Measurements from ENCODE around the gene PHF2.

PHF2 gene

GRCh38 chr9:93721417-93721965, 145.1 kb downstream of the PHF2 start:
- no peaks in the 10 kb centered on the region for H3K36me3 ChIP-seq
- H3K9me3 ChIP-seq (ENCODE audit: severe bottlenecking), result peaks cover 7% of the 10 kb centered on the region
- no peak for DNase-seq
- TF ChIP-seq CTCF (IDR thresholded peaks at IDR 0.05; ENCODE audit: low read depth, low read length), result no peak
- H3K27me3 ChIP-seq (ENCODE audit: insufficient read depth, low read depth, severe bottlenecking), result peaks cover 6% of the 10 kb centered on the region
- no peak overlapping the region for H3K4me3 ChIP-seq (ENCODE audit: low read depth, low read length)
- H3K27ac ChIP-seq, result no peak overlapping the region

DNA sequence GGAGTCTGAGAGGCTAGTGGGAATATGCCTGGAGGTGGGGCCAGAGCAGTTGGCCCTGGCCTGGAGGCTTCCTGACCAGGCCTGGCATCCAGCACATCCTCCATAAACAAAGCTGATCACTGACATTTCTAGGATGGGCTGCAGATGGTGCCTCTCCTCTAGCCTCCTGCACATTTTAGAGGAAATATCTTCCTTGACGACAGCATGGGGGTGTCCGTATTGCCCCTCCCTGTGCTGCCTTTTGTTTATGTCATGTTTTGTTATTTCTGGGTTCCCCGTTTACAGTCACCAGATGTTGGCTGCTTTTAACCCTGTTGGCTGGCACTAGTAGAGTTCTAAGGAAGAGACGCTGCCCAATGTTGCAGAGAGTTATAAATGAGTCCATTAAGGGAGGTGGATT, 148.5 kb downstream of the PHF2 start:
- Histone ChIP-seq H3K4me3 (ENCODE audit: low read depth, low read length) (no peak overlapping the region), H3K9me3 (ENCODE audit: severe bottlenecking) (peaks cover 3% of the 10 kb centered on the region), H3K27me3 (ENCODE audit: insufficient read depth, low read depth, severe bottlenecking) (peaks cover 4% of the 10 kb centered on the region), H3K27ac (no peak overlapping the region), H3K36me3 (no peaks in the 10 kb centered on the region)
- TF ChIP-seq CTCF (IDR thresholded peaks at IDR 0.05; ENCODE audit: low read depth, low read length), result no peak
- no peak for DNase-seq

- H3K4me3 ChIP-seq (ENCODE audit: low read depth, low read length), result no peak overlapping the region
- H3K27ac ChIP-seq, result no peak overlapping the region
- no peaks in the 10 kb centered on the region for H3K36me3 ChIP-seq
- peaks cover 3% of the 10 kb centered on the region for H3K9me3 ChIP-seq (ENCODE audit: severe bottlenecking)
- no peak for DNase-seq
- peaks cover under 1% of the 10 kb centered on the region for H3K27me3 ChIP-seq (ENCODE audit: insufficient read depth, low read depth, severe bottlenecking)
- TF ChIP-seq CTCF (IDR thresholded peaks at IDR 0.05; ENCODE audit: low read depth, low read length), result no peak
Measured at GRCh38 chr9:93725382-93725781, 149.0 kb downstream of the PHF2 start.

DNA sequence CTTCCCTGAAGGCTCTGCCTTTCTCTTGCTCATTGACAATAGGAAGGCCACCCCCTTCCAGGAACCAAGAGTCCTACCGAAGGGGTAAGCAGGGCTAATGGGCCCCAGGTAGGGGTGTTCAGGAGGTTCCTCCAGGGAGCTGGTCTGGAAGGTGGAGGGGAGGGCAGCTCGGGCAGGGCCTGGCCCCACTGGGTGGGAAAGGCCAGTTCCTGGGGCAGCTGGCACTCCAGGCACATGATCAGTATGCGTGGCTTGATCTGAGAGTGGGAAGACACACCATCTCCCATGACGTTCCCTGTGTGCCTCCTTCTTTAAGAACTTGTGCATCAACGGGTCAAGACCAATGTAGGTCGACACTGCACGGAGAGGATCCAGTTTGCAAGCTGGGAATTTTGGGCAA, 149.8 kb downstream of the PHF2 start:
- DNase-seq, result no peak
- no peak for TF ChIP-seq CTCF (IDR thresholded peaks at IDR 0.05; ENCODE audit: low read depth, low read length)
- H3K27me3 ChIP-seq (ENCODE audit: insufficient read depth, low read depth, severe bottlenecking), result no peaks in the 10 kb centered on the region

More for the DNA sequence above, 149.8 kb downstream of the PHF2 start:
- H3K27ac ChIP-seq, result no peak overlapping the region
- no peaks in the 10 kb centered on the region for H3K36me3 ChIP-seq
- peaks cover 9% of the 10 kb centered on the region for H3K9me3 ChIP-seq (ENCODE audit: severe bottlenecking)
- H3K4me3 ChIP-seq (ENCODE audit: low read depth, low read length), result no peak overlapping the region

Measured in WERI-Rb-1 (cell line).